Measurements from ENCODE around the gene PKD1.

The PKD1 gene

GRCh38 chr16:2165861-2166260, 30.2 kb upstream of the PKD1 start:
- Mint-ChIP-seq H3K27me3 (ENCODE audit: low read depth) (no peaks in the 10 kb centered on the region), H3K4me3 (no peak overlapping the region), H3K9me3 (no peaks in the 10 kb centered on the region), H3K4me1 (no peaks in the 10 kb centered on the region), H3K36me3 (ENCODE audit: low read depth) (peaks cover 4% of the 10 kb centered on the region), H3K27ac (no peak overlapping the region)
- no peak for TF ChIP-seq CTCF (IDR thresholded peaks at IDR 0.05; ENCODE audit: unreplicated experiment in 3 of 3)

GRCh38 chr16:2163211-2163881, 27.6 kb upstream of the PKD1 start:
- H3K9me3 Mint-ChIP-seq, result no peaks in the 10 kb centered on the region
- peaks cover 4% of the 10 kb centered on the region for H3K36me3 Mint-ChIP-seq (ENCODE audit: low read depth)
- no peak overlapping the region for H3K27ac Mint-ChIP-seq
- no peak for TF ChIP-seq CTCF (IDR thresholded peaks at IDR 0.05; ENCODE audit: unreplicated experiment in 3 of 3)
- H3K27me3 Mint-ChIP-seq (ENCODE audit: low read depth), result no peaks in the 10 kb centered on the region
- peaks cover 7% of the 10 kb centered on the region for H3K4me1 Mint-ChIP-seq
- no peak overlapping the region for H3K4me3 Mint-ChIP-seq

- H3K9me3 Mint-ChIP-seq, result no peaks in the 10 kb centered on the region
- H3K4me3 Mint-ChIP-seq, result no peak overlapping the region
- no peaks in the 10 kb centered on the region for H3K27me3 Mint-ChIP-seq (ENCODE audit: low read depth)
- H3K4me1 Mint-ChIP-seq, result peaks cover 7% of the 10 kb centered on the region
- H3K27ac Mint-ChIP-seq, result no peak overlapping the region
- no peak for TF ChIP-seq CTCF (IDR thresholded peaks at IDR 0.05; ENCODE audit: unreplicated experiment in 3 of 3)
- peaks cover 4% of the 10 kb centered on the region for H3K36me3 Mint-ChIP-seq (ENCODE audit: low read depth)
These were observed 27.0 kb upstream of the PKD1 start for GRCh38 chr16:2162676-2163118.

GRCh38 chr16:2161911-2162310, 26.2 kb upstream of the PKD1 start:
- H3K27me3 Mint-ChIP-seq (ENCODE audit: low read depth), result no peaks in the 10 kb centered on the region
- no peak for TF ChIP-seq CTCF (IDR thresholded peaks at IDR 0.05; ENCODE audit: unreplicated experiment in 3 of 3)
- peaks cover 4% of the 10 kb centered on the region for H3K36me3 Mint-ChIP-seq (ENCODE audit: low read depth)
- no peak overlapping the region for H3K4me3 Mint-ChIP-seq
- H3K27ac Mint-ChIP-seq, result no peak overlapping the region
- peaks cover 12% of the 10 kb centered on the region for H3K4me1 Mint-ChIP-seq
- no peaks in the 10 kb centered on the region for H3K9me3 Mint-ChIP-seq

GRCh38 chr16:2160915-2161551, 25.3 kb upstream of the PKD1 start:
- no peak overlapping the region for H3K4me3 Mint-ChIP-seq

More at GRCh38 chr16:2160915-2161551, 25.3 kb upstream of the PKD1 start:
- no peaks in the 10 kb centered on the region for H3K9me3 Mint-ChIP-seq
- peaks cover 21% of the 10 kb centered on the region for H3K4me1 Mint-ChIP-seq
- peaks cover 2% of the 10 kb centered on the region for H3K36me3 Mint-ChIP-seq (ENCODE audit: low read depth)
- TF ChIP-seq CTCF (IDR thresholded peaks at IDR 0.05; ENCODE audit: unreplicated experiment in 3 of 3), result no peak
- H3K27me3 Mint-ChIP-seq (ENCODE audit: low read depth), result no peaks in the 10 kb centered on the region
- no peak overlapping the region for H3K27ac Mint-ChIP-seq
